Esophagus squamous epithelium (tissue), 4 donors: ENCODE measurements around the gene SLC41A1.

ENCODE experiments used
- POLR2A ChIP-seq, 4 donors: fragments of 450-650 bp; IDR thresholded peaks; one replicate each; pipeline ENCODE4 v1.6.1; 2017; ENCODE audit warnings: antibody characterized with exemption in 4 of 4, mild to moderate bottlenecking in 4 of 4, moderate library complexity in 3 of 4
- TF ChIP-seq, protein P1 (sequence below), 6 experiments: fragments of 450-650 bp in 4 of 6; fragments of 200-600 bp in 2 of 6; sonication (generic) in 2 of 6; IDR thresholded peaks; one replicate each; pipeline ENCODE4 v1.5.1; 2016 to 2019; ENCODE audit warnings: antibody characterized with exemption in 6 of 6, mild to moderate bottlenecking in 4 of 6, moderate library complexity in 4 of 6

DNA sequence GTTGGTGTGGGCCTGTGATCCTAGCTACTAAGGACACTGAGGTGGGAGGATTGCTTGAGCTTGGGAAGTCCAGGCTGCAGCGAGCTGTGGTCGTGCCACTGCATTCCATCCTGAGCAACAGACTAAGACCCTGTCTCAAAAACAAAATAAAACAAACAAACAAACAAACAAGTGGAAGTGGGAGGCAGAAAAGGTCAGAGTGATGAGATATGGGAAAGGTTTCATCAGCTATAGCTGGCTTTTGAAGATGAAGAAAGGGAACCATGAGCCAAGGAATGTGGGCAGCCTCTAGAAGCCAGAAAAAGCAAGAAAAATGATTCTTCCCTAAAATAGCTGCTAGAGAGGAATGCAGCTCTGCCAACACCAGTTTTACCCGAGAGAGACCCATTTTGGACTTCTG, 52.4 kb downstream of the SLC41A1 start:
- no peak for TF ChIP-seq POLR2A (IDR thresholded peaks at IDR 0.05)
- TF ChIP-seq, protein P1, sequence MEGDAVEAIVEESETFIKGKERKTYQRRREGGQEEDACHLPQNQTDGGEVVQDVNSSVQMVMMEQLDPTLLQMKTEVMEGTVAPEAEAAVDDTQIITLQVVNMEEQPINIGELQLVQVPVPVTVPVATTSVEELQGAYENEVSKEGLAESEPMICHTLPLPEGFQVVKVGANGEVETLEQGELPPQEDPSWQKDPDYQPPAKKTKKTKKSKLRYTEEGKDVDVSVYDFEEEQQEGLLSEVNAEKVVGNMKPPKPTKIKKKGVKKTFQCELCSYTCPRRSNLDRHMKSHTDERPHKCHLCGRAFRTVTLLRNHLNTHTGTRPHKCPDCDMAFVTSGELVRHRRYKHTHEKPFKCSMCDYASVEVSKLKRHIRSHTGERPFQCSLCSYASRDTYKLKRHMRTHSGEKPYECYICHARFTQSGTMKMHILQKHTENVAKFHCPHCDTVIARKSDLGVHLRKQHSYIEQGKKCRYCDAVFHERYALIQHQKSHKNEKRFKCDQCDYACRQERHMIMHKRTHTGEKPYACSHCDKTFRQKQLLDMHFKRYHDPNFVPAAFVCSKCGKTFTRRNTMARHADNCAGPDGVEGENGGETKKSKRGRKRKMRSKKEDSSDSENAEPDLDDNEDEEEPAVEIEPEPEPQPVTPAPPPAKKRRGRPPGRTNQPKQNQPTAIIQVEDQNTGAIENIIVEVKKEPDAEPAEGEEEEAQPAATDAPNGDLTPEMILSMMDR (IDR thresholded peaks at IDR 0.05), result no peak
